Gastrocnemius medialis (tissue), 4 donors: ENCODE results near the gene SMARCE1.

Source experiments
- POLR2A ChIP-seq, 2 donors: fragments of 450-650 bp; IDR thresholded peaks; one replicate each; pipeline ENCODE4 v1.6.1; 2017; ENCODE audit warnings: antibody characterized with exemption in 2 of 2, mild to moderate bottlenecking in 2 of 2, moderate library complexity in 2 of 2
- TF ChIP-seq, protein P1 (sequence below), 5 experiments: fragments of 450-650 bp in 3 of 5; fragments of 200-600 bp in 2 of 5; sonication (generic) in 2 of 5; IDR thresholded peaks in 4 of 5; conservative IDR thresholded peaks in 1 of 5; 1 replicate in 4 of 5; 2 replicates in 1 of 5; pipeline ENCODE4 v1.5.1; 2016 to 2019; ENCODE audit warnings: antibody characterized with exemption in 5 of 5, mild to moderate bottlenecking in 3 of 5, moderate library complexity in 3 of 5

DNA sequence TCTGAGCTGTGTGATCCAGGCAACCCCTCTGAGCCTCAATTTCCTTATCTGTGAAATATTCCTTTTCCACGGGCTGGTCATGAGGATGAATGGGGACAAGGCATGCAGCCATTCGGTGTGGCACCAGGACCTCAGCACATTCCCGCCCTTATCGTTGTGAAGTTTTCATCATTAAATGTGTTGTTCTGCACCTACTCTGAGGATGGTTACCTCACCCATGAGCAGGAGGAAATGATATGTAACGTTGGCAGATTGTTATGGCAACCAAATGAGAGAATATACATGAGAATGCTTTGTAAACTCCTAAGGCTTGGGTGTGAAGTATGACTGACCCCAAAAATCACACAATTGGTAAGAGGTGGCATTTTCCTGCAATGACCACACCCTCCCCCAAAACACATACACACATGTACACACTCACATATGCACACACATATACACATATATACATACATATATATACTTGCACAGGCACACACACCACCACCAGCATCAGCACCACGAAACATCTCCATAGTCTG lies 39.5 kb downstream of the SMARCE1 start:
- TF ChIP-seq, protein P1, sequence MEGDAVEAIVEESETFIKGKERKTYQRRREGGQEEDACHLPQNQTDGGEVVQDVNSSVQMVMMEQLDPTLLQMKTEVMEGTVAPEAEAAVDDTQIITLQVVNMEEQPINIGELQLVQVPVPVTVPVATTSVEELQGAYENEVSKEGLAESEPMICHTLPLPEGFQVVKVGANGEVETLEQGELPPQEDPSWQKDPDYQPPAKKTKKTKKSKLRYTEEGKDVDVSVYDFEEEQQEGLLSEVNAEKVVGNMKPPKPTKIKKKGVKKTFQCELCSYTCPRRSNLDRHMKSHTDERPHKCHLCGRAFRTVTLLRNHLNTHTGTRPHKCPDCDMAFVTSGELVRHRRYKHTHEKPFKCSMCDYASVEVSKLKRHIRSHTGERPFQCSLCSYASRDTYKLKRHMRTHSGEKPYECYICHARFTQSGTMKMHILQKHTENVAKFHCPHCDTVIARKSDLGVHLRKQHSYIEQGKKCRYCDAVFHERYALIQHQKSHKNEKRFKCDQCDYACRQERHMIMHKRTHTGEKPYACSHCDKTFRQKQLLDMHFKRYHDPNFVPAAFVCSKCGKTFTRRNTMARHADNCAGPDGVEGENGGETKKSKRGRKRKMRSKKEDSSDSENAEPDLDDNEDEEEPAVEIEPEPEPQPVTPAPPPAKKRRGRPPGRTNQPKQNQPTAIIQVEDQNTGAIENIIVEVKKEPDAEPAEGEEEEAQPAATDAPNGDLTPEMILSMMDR (IDR thresholded peaks at IDR 0.05 in 4 of 5, conservative IDR thresholded peaks at IDR 0.05 in 1 of 5) = no peak
- no peak for TF ChIP-seq POLR2A (IDR thresholded peaks at IDR 0.05)
